OCI-LY3 (cell line): ENCODE measurements around the gene NUCKS1.

ENCODE experiments used
- H2AFZ ChIP-seq: fragments of 200-600, 300-600 bp; shearing (Covaris generic); 2 replicates; pipeline ENCODE4 v1.6.0; 2014; ENCODE audit warnings: antibody characterized with exemption, low read depth, low read length
- H3K27ac ChIP-seq: fragments of 200-600, 300-600 bp; sonication (generic); 2 replicates; pipeline ENCODE4 v1.5.1; 2014; ENCODE audit warnings: mild to moderate bottlenecking, low read length, moderate library complexity, mixed read lengths
- H3K27me3 ChIP-seq: fragments of 200-600, 300-600 bp; sonication (generic); 2 replicates; pipeline ENCODE4 v1.6.1; 2014; ENCODE audit warnings: low read depth, low read length, mixed read lengths
- H3K36me3 ChIP-seq: fragments of 200-600, 300-600 bp; sonication (generic); replicated peaks from 2 replicates; pipeline ENCODE3; 2014; ENCODE audit warnings: low read depth, low read length, mixed read lengths
- H3K4me1 ChIP-seq: fragments of 300-600, 200-600 bp; sonication (generic); 2 replicates; pipeline ENCODE4 v1.6.1; 2014; ENCODE audit warnings: low read length, mixed read lengths
- H3K4me2 ChIP-seq: fragments of 200-600, 300-600 bp; sonication (generic); 2 replicates; pipeline ENCODE4 v1.6.1; 2014; ENCODE audit warnings: low read length, mixed read lengths
- H3K4me3 ChIP-seq: fragments of 300-600, 200-600 bp; sonication (generic); 2 replicates; pipeline ENCODE4 v1.5.1; 2014; ENCODE audit warnings: antibody characterized with exemption, mild to moderate bottlenecking, low read length, moderate library complexity
- H3K79me2 ChIP-seq: fragments of 300-600, 200-600 bp; shearing (Covaris generic); 2 replicates; pipeline ENCODE4 v1.6.1; 2014; ENCODE audit warnings: mild to moderate bottlenecking, low read length, mixed read lengths
- H3K9ac ChIP-seq: fragments of 300-600, 200-600 bp; shearing (Covaris generic); 2 replicates; pipeline ENCODE4 v1.6.0; 2014; ENCODE audit warnings: mild to moderate bottlenecking, low read length, moderate library complexity
- H3K9me3 ChIP-seq: fragments of 200-600, 300-600 bp; shearing (Covaris generic); 2 replicates; pipeline ENCODE4 v1.6.1; 2014; ENCODE audit warnings: low read length, mixed read lengths; ENCODE audit not compliant: insufficient read depth
- H4K20me1 ChIP-seq: fragments of 200-600, 300-600 bp; sonication (generic); 2 replicates; pipeline ENCODE4 v1.6.1; 2016; ENCODE audit warnings: low read length, mixed read lengths; ENCODE audit not compliant: insufficient read depth
- EZH2phosphoT487 ChIP-seq: fragments of 200-600 bp; shearing (Covaris generic); IDR thresholded peaks from 2 replicates; pipeline ENCODE4 v1.6.1; 2018; ENCODE audit warnings: antibody characterized with exemption, mixed run types, low read depth
- TF ChIP-seq, protein P1 (sequence below): fragments of 200-600, 300-600 bp; sonication (generic); IDR thresholded peaks from 2 replicates; pipeline ENCODE4 v1.5.1; 2014; ENCODE audit warnings: antibody characterized with exemption, low read length, low read depth

Gene NUCKS1

GRCh38 chr1:205666372-205667166 is 83.4 kb downstream of the NUCKS1 start:
- no peak for TF ChIP-seq EZH2phosphoT487
- TF ChIP-seq, protein P1, sequence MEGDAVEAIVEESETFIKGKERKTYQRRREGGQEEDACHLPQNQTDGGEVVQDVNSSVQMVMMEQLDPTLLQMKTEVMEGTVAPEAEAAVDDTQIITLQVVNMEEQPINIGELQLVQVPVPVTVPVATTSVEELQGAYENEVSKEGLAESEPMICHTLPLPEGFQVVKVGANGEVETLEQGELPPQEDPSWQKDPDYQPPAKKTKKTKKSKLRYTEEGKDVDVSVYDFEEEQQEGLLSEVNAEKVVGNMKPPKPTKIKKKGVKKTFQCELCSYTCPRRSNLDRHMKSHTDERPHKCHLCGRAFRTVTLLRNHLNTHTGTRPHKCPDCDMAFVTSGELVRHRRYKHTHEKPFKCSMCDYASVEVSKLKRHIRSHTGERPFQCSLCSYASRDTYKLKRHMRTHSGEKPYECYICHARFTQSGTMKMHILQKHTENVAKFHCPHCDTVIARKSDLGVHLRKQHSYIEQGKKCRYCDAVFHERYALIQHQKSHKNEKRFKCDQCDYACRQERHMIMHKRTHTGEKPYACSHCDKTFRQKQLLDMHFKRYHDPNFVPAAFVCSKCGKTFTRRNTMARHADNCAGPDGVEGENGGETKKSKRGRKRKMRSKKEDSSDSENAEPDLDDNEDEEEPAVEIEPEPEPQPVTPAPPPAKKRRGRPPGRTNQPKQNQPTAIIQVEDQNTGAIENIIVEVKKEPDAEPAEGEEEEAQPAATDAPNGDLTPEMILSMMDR = no peak
- H3K27ac ChIP-seq = no peak overlapping the region

GRCh38 chr1:205665201-205666045 is 84.6 kb downstream of the NUCKS1 start:
- H3K9ac ChIP-seq = peak overlapping the region; percentile 18; the same call in 1 of the 2 replicates
- peaks cover 61% of the 10 kb centered on the region for H3K4me1 ChIP-seq
- H3K27ac ChIP-seq = peak overlapping the region; percentile 39
- H3K4me3 ChIP-seq = peak overlapping the region; percentile 30; the same call in 1 of the 2 replicates
- no peaks in the 10 kb centered on the region for H3K27me3 ChIP-seq
- H3K79me2 ChIP-seq = peaks cover 39% of the 10 kb centered on the region
- H3K9me3 ChIP-seq = no peaks in the 10 kb centered on the region
- no peak overlapping the region for H2AFZ ChIP-seq
- H4K20me1 ChIP-seq = no peaks in the 10 kb centered on the region
- H3K4me2 ChIP-seq = peak overlapping the region; percentile 67
- peaks cover 24% of the 10 kb centered on the region for H3K36me3 ChIP-seq
- TF ChIP-seq, protein P1 = no peak
- no peak for TF ChIP-seq EZH2phosphoT487

More at GRCh38 chr1:205666372-205667166, 83.4 kb downstream of the NUCKS1 start:
- H3K9ac ChIP-seq = peak overlapping the region; percentile 7; the same call in 1 of the 2 replicates
- peaks cover 49% of the 10 kb centered on the region for H3K79me2 ChIP-seq
- H2AFZ ChIP-seq = no peak overlapping the region
- no peaks in the 10 kb centered on the region for H4K20me1 ChIP-seq
- peaks cover 72% of the 10 kb centered on the region for H3K4me1 ChIP-seq
- peak overlapping the region; percentile 67 for H3K4me2 ChIP-seq
- peaks cover 22% of the 10 kb centered on the region for H3K36me3 ChIP-seq
- H3K9me3 ChIP-seq = no peaks in the 10 kb centered on the region
- peak overlapping the region; percentile 30; the same call in 1 of the 2 replicates for H3K4me3 ChIP-seq
- H3K27me3 ChIP-seq = no peaks in the 10 kb centered on the region

GRCh38 chr1:205664399-205665017 is 85.5 kb downstream of the NUCKS1 start:
- Histone ChIP-seq H3K27ac (no peak overlapping the region), H3K4me3 (no peak overlapping the region), H3K27me3 (no peaks in the 10 kb centered on the region), H2AFZ (no peak overlapping the region), H3K79me2 (peaks cover 34% of the 10 kb centered on the region), H3K4me1 (peaks cover 52% of the 10 kb centered on the region), H4K20me1 (no peaks in the 10 kb centered on the region), H3K36me3 (peaks cover 24% of the 10 kb centered on the region), H3K9me3 (no peaks in the 10 kb centered on the region), H3K4me2 (peak overlapping the region; percentile 67; the same call in 1 of the 2 replicates), H3K9ac (no peak overlapping the region)
- TF ChIP-seq EZH2phosphoT487 = no peak
- TF ChIP-seq, protein P1 = no peak
